NB4 (cell line): Measurements from ENCODE around the gene GAL3ST1.

Experiments used
- POLR2A ChIP-seq: IDR thresholded peaks from 2 replicates; pipeline ENCODE4 v1.6.1; 2011; ENCODE audit warnings: mild to moderate bottlenecking; ENCODE audit not compliant: insufficient read length; ENCODE audit errors: extremely low read depth
- TF ChIP-seq, protein P1 (sequence below): IDR thresholded peaks from one replicate; pipeline ENCODE4 v1.5.1; 2012; ENCODE audit warnings: low read depth, low read length

DNA sequence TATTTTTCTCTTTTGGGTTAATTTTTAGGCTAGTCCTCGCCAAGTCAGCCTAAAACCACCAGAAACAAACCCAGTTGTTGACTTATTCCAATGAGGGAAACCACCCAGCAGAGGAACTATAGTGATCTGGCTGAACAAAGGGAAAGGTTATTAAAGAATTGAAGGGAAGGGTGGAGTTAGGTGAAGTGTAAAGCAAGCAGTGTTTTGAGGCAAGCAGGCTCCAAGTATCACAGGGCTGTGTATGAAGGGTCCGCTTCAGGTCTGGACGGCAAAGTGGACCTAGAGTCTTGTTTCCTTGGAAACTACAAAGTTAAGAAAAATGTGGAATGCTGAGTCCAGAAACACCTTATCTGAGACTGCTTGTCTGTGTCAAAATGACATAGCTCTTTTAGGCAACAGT, 29.3 kb upstream of the GAL3ST1 start:
- TF ChIP-seq, protein P1, sequence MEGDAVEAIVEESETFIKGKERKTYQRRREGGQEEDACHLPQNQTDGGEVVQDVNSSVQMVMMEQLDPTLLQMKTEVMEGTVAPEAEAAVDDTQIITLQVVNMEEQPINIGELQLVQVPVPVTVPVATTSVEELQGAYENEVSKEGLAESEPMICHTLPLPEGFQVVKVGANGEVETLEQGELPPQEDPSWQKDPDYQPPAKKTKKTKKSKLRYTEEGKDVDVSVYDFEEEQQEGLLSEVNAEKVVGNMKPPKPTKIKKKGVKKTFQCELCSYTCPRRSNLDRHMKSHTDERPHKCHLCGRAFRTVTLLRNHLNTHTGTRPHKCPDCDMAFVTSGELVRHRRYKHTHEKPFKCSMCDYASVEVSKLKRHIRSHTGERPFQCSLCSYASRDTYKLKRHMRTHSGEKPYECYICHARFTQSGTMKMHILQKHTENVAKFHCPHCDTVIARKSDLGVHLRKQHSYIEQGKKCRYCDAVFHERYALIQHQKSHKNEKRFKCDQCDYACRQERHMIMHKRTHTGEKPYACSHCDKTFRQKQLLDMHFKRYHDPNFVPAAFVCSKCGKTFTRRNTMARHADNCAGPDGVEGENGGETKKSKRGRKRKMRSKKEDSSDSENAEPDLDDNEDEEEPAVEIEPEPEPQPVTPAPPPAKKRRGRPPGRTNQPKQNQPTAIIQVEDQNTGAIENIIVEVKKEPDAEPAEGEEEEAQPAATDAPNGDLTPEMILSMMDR = no peak
- TF ChIP-seq POLR2A = no peak
